HG03060 (cell line): ENCODE results near the gene HARS2.
A peak's percentile ranks its signal among the peaks of the same experiment; 100 is the strongest.
"Not testable (repeated sequence)": the region's sequence is repeated elsewhere in the genome, so short reads cannot be mapped to it uniquely, and the experiment has no call there.

ENCODE experiments used
- ATAC-seq: cut with Tn5 transposase; IDR thresholded peaks from one replicate; pipeline ENCODE4 v1.9.1; 2021; ENCODE audit warnings: low read depth, moderate number of reproducible peaks; ENCODE audit not compliant: unreplicated experiment

The HARS2 gene

GRCh38 chr5:140690941-140691924 is at the start of gene HARS2, which contains the start of gene HARS1:
Gene HARS2, plus strand, starts transcription at chr5:140691455. Its CDS starts 194 bp downstream, at chr5:140691649.
Gene HARS1, minus strand, starts transcription at chr5:140691370. Its CDS starts 66 bp downstream, at chr5:140691304.
- peak; percentile 89 for ATAC-seq

GRCh38 chr5:140641716-140642115 is 49.5 kb upstream of the HARS2 start:
- no peak for ATAC-seq

- ATAC-seq = no peak
Measured at GRCh38 chr5:140642718-140643117, 48.5 kb upstream of the HARS2 start.

GRCh38 chr5:140647042-140647419 is 44.2 kb upstream of the HARS2 start:
- ATAC-seq = peak; percentile 3

GRCh38 chr5:140658870-140659269 is 32.4 kb upstream of the HARS2 start:
- no peak for ATAC-seq

GRCh38 chr5:140660371-140660770 is 30.9 kb upstream of the HARS2 start:
- not testable (repeated sequence) for ATAC-seq

GRCh38 chr5:140664030-140664358 is 27.3 kb upstream of the HARS2 start:
- no peak for ATAC-seq

GRCh38 chr5:140664359-140665119 is 26.7 kb upstream of the HARS2 start, which contains the start of gene WDR55:
Gene WDR55, plus strand, starts transcription at chr5:140664904. Its CDS starts 9 bp downstream, at chr5:140664913.
- ATAC-seq = peak; percentile 94

- ATAC-seq = not testable (repeated sequence)
Measured at GRCh38 chr5:140671035-140671434, 20.2 kb upstream of the HARS2 start.

GRCh38 chr5:140671472-140672125 is 19.7 kb upstream of the HARS2 start:
- no peak for ATAC-seq

GRCh38 chr5:140672455-140673186 is 18.6 kb upstream of the HARS2 start:
- ATAC-seq = no peak

GRCh38 chr5:140673187-140673976 is 17.9 kb upstream of the HARS2 start, which contains the start of gene DND1:
Gene DND1, minus strand, starts transcription at chr5:140673576. Its CDS starts 34 bp downstream, at chr5:140673542.
- no peak for ATAC-seq

GRCh38 chr5:140674211-140674610 is 17.0 kb upstream of the HARS2 start:
- ATAC-seq = no peak

GRCh38 chr5:140674629-140675028 is 16.6 kb upstream of the HARS2 start:
- no peak for ATAC-seq

- no peak for ATAC-seq
Measured at GRCh38 chr5:140677947-140678346, 13.3 kb upstream of the HARS2 start.

GRCh38 chr5:140678993-140679392 is 12.3 kb upstream of the HARS2 start:
- no peak for ATAC-seq

- ATAC-seq = no peak
Measured at GRCh38 chr5:140690376-140690932, 801 bp upstream of the HARS2 start.

GRCh38 chr5:140694276-140694675 is 3.0 kb downstream of the HARS2 start:
- ATAC-seq = no peak
